GM20000 (cell line): ENCODE measurements around the gene PSPH.
"Not testable (repeated sequence)": the region's sequence is repeated elsewhere in the genome, so short reads cannot be mapped to it uniquely, and the experiment has no call there.

Experiments used
- DNase-seq: peaks from one replicate; pipeline ENCODE4 v3.0.0; 2012; ENCODE audit warnings: low spot score
- CTCF ChIP-seq: IDR thresholded peaks from 2 replicates; pipeline ENCODE4 v1.5.1; 2012; ENCODE audit warnings: mild to moderate bottlenecking, control low read depth; ENCODE audit errors: extremely low read depth, missing control alignments

Gene PSPH

GRCh38 chr7:56086761-56087160 is 35.5 kb upstream of the PSPH start:
- no peak for DNase-seq
- TF ChIP-seq CTCF, result no peak

GRCh38 chr7:56083150-56083785 is 32.0 kb upstream of the PSPH start:
- no peak for DNase-seq
- no peak for TF ChIP-seq CTCF

GRCh38 chr7:56081626-56082340 is 30.5 kb upstream of the PSPH start:
- no peak for TF ChIP-seq CTCF
- no peak for DNase-seq

GRCh38 chr7:56080726-56081435 is 29.6 kb upstream of the PSPH start:
- DNase-seq, result not testable (repeated sequence)

- no peak for TF ChIP-seq CTCF
- DNase-seq, result no peak
Observed at GRCh38 chr7:56079450-56080185, 28.4 kb upstream of the PSPH start.

- no peak for TF ChIP-seq CTCF
- no peak for DNase-seq
Observed at GRCh38 chr7:56078196-56078595, 27.0 kb upstream of the PSPH start.

- no peak for DNase-seq
- TF ChIP-seq CTCF, result no peak
Observed at GRCh38 chr7:56077681-56078080, 26.4 kb upstream of the PSPH start.
